ENCODE data around the gene NMNAT1. TPM values are rescaled to one million over a fixed set of nuclear protein-coding genes. Genes with fewer than 3 reads are reported as not detected.
"Not testable (repeated sequence)": the region's sequence is repeated elsewhere in the genome, so short reads cannot be mapped to it uniquely, and the experiment has no call there.

NMNAT1 gene
- total RNA-seq, 1 donor, result 13.8 TPM

GRCh38 chr1:9909234-9910046, 33.8 kb upstream of the NMNAT1 start:
- no peak for DNase-seq (ENCODE audit: low read depth)
- TF ChIP-seq CTCF (IDR thresholded peaks at IDR 0.05; ENCODE audit: insufficient read depth, low read depth, low read length), result no peak
- peak overlapping the region; percentile 78 for H3K4me3 ChIP-seq (ENCODE audit: low read depth, low read length)

- peak within 1 kb of the TSS; percentile 78 for H3K4me3 ChIP-seq (ENCODE audit: low read depth, low read length)
- no peak for DNase-seq (ENCODE audit: low read depth)
- TF ChIP-seq CTCF (IDR thresholded peaks at IDR 0.05; ENCODE audit: insufficient read depth, low read depth, low read length), result no peak
These were observed 33.2 kb upstream of the NMNAT1 start, which contains the start of gene CTNNBIP1 for GRCh38 chr1:9910076-9910422. CTNNBIP1 (minus strand) TSS chr1:9910269; CDS start chr1:9872064, 38,205 bp downstream.

GRCh38 chr1:9910423-9911178, 32.7 kb upstream of the NMNAT1 start:
- DNase-seq (ENCODE audit: low read depth), result peak; percentile 99
- H3K4me3 ChIP-seq (ENCODE audit: low read depth, low read length), result peak overlapping the region; percentile 73
- TF ChIP-seq CTCF (IDR thresholded peaks at IDR 0.05; ENCODE audit: insufficient read depth, low read depth, low read length), result no peak

GRCh38 chr1:9912264-9912936, 30.9 kb upstream of the NMNAT1 start:
- no peak for TF ChIP-seq CTCF (IDR thresholded peaks at IDR 0.05; ENCODE audit: insufficient read depth, low read depth, low read length)
- no peak for DNase-seq (ENCODE audit: low read depth)

GRCh38 chr1:9914610-9914937, 28.7 kb upstream of the NMNAT1 start:
- TF ChIP-seq CTCF (IDR thresholded peaks at IDR 0.05; ENCODE audit: insufficient read depth, low read depth, low read length), result no peak
- no peak overlapping the region for H3K4me3 ChIP-seq (ENCODE audit: low read depth, low read length)
- DNase-seq (ENCODE audit: low read depth), result no peak

More at GRCh38 chr1:9912264-9912936, 30.9 kb upstream of the NMNAT1 start:
- no peak overlapping the region for H3K4me3 ChIP-seq (ENCODE audit: low read depth, low read length)

GRCh38 chr1:9916452-9916851, 26.8 kb upstream of the NMNAT1 start:
- no peak for TF ChIP-seq CTCF (IDR thresholded peaks at IDR 0.05; ENCODE audit: insufficient read depth, low read depth, low read length)
- no peak for DNase-seq (ENCODE audit: low read depth)
- H3K4me3 ChIP-seq (ENCODE audit: low read depth, low read length), result no peak overlapping the region

GRCh38 chr1:9917495-9917894, 25.8 kb upstream of the NMNAT1 start:
- H3K4me3 ChIP-seq (ENCODE audit: low read depth, low read length); DNase-seq (ENCODE audit: low read depth): not testable (repeated sequence)

All from fibroblast of villous mesenchyme (primary cell).